Bronchial epithelial cell (primary cell): ENCODE results near the gene RCAN2. TPM values are rescaled to one million over a fixed set of nuclear protein-coding genes. Genes with fewer than 3 reads are reported as not detected.

ENCODE experiments used
- DNase-seq: peaks from one replicate; pipeline ENCODE4 v3.0.0-alpha.2; 2010; ENCODE audit warnings: low read depth
- FAIRE-seq: peaks from 2 replicates; lab custom pipeline; 2011; peaks lifted over from hg19 to GRCh38; lab: Jason Lieb, UNC
- H3K27me3 ChIP-seq: 2 replicates; pipeline ENCODE4 v1.5.1; 2011; ENCODE audit warnings: low read length; ENCODE audit not compliant: control insufficient read depth, insufficient read depth
- H3K36me3 ChIP-seq: 2 replicates; pipeline ENCODE4 v1.5.1; 2011; ENCODE audit warnings: low read length; ENCODE audit not compliant: control insufficient read depth, insufficient read depth
- H3K4me3 ChIP-seq: 2 replicates; pipeline ENCODE4 v1.5.1; 2011; ENCODE audit warnings: mild to moderate bottlenecking, low read depth, low read length, control low read depth
- total RNA-seq: library from RNA; depleted of rRNA; stranded (reverse); fragments of >200 nt; gene quantifications from 2 replicates; pipeline ENCODE4 v1.2.1, GENCODE V29; 2014
- TF ChIP-seq, protein P1 (sequence below): IDR thresholded peaks from 2 replicates; pipeline ENCODE4 v1.5.1; 2011; ENCODE audit warnings: mild to moderate bottlenecking, moderate library complexity, low read length, control low read depth, inconsistent platforms; ENCODE audit not compliant: insufficient read depth, severe bottlenecking

Gene RCAN2
- total RNA-seq, 1 donor from 2014 or later = under 0.01 TPM

GRCh38 chr6:46284475-46284874, 206.8 kb downstream of the RCAN2 start:
- FAIRE-seq = no peak
- H3K36me3 ChIP-seq = no peaks in the 10 kb centered on the region
- no peak overlapping the region for H3K4me3 ChIP-seq
- TF ChIP-seq, protein P1, sequence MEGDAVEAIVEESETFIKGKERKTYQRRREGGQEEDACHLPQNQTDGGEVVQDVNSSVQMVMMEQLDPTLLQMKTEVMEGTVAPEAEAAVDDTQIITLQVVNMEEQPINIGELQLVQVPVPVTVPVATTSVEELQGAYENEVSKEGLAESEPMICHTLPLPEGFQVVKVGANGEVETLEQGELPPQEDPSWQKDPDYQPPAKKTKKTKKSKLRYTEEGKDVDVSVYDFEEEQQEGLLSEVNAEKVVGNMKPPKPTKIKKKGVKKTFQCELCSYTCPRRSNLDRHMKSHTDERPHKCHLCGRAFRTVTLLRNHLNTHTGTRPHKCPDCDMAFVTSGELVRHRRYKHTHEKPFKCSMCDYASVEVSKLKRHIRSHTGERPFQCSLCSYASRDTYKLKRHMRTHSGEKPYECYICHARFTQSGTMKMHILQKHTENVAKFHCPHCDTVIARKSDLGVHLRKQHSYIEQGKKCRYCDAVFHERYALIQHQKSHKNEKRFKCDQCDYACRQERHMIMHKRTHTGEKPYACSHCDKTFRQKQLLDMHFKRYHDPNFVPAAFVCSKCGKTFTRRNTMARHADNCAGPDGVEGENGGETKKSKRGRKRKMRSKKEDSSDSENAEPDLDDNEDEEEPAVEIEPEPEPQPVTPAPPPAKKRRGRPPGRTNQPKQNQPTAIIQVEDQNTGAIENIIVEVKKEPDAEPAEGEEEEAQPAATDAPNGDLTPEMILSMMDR = no peak
- DNase-seq = no peak
- H3K27me3 ChIP-seq = no peaks in the 10 kb centered on the region

- Histone ChIP-seq H3K36me3 (no peaks in the 10 kb centered on the region), H3K4me3 (no peak overlapping the region), H3K27me3 (no peaks in the 10 kb centered on the region)
- TF ChIP-seq, protein P1 = no peak
- DNase-seq (no peak), FAIRE-seq (no peak)
Measured at GRCh38 chr6:46281110-46281509, 210.1 kb downstream of the RCAN2 start.

DNA sequence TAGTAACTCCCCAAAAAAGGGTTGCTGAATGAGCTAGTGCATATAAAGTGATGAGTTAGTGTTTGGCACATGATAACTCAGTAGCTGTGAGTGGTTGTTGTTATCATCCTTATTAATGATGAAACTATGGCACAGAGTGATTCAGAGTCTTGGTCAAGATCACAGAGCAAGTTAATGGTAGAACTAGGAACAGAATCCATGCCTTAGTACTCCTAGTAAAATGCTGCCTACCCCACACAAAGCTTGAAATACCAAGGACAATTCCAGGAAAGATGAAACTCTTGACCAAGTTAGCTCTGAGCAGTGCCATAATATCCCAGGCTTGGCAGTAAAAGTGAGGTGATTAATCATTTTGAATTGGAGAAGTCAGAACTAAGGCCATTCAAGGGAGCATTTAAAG, 211.4 kb downstream of the RCAN2 start:
- no peaks in the 10 kb centered on the region for H3K27me3 ChIP-seq
- H3K36me3 ChIP-seq = no peaks in the 10 kb centered on the region
- no peak for FAIRE-seq
- DNase-seq = peak; percentile 8
- no peak overlapping the region for H3K4me3 ChIP-seq
- TF ChIP-seq, protein P1 = no peak

GRCh38 chr6:46276576-46277142, 214.6 kb downstream of the RCAN2 start:
- no peak overlapping the region for H3K4me3 ChIP-seq
- TF ChIP-seq, protein P1 = no peak
- FAIRE-seq = no peak

DNA sequence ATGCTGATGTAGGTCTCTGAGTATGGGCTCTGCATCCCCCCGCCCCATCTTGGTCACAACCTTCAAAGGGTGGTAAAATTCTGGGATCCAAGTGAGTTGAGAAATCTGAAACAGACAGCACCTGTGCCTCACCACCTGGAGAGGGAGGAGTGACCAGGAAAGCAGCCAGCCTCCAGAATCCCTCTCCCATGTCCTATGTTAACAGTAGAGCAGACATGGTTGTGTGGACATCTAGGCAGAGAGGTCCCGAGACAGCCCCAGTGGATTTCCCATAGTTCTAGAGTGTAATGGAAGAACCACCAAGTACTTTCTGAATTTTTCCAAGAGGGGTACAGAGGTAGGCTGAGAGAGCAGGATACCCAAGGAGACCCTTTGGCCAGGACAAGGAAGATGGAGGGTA, 216.7 kb downstream of the RCAN2 start:
- no peaks in the 10 kb centered on the region for H3K36me3 ChIP-seq
- no peak overlapping the region for H3K4me3 ChIP-seq
- no peaks in the 10 kb centered on the region for H3K27me3 ChIP-seq
- TF ChIP-seq, protein P1 = no peak
- no peak for FAIRE-seq
- DNase-seq = no peak

More at GRCh38 chr6:46276576-46277142, 214.6 kb downstream of the RCAN2 start:
- Histone ChIP-seq H3K27me3 (no peaks in the 10 kb centered on the region), H3K36me3 (no peaks in the 10 kb centered on the region)
- DNase-seq = no peak

DNA sequence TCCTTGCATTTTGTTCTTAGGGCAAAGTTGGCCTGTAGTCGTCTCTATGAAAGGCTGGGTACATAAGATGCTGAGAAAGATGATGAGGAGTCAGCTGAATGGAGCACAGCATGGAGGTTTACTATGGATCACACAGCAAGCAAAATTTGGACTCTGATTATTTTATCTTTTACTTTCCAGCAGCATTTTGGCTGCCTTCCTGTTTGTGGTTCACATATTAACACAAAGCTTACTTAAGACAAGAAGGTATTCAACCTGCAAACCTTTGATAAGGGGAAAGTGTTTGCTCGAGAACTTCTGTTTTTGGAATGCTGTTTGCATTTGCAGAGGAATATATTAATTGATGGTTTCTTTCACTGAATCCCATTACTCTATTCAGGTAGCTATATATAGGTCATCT, 217.3 kb downstream of the RCAN2 start:
- FAIRE-seq (no peak), DNase-seq (no peak)
- no peaks in the 10 kb centered on the region for H3K27me3 ChIP-seq
- no peak overlapping the region for H3K4me3 ChIP-seq
- H3K36me3 ChIP-seq = no peaks in the 10 kb centered on the region
- TF ChIP-seq, protein P1 = no peak
